ENCODE measurements around the gene MTAP.

DNA sequence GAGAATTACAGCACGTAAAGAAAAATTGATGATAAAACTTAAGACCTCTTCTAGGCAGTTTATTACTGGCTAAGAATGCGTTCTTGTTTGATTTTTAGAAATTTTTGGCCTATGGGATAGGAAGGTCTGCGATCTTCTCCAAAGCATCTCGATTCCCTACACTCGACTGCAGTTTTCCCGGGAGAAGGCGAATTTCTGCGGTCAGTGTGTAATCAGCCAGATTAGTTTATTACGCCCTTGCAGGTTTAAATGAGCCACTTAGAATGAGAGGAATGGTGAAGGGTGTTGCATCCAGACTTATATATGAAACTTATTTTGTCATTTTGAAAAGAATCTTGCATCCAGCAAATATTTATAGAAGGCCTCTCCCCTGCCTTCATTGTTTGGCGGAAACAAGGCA lies 1.2 kb downstream of the MTAP start:
- TF ChIP-seq ZNF324 (tag by site-specific recombination; IDR thresholded peaks at IDR 0.05) (no peak), CTCF (tag by site-specific recombination; IDR thresholded peaks at IDR 0.05) (no peak), KLF1 (tag by site-specific recombination; IDR thresholded peaks at IDR 0.05) (no peak), PBX3 (CRISPR knock-in tag; IDR thresholded peaks at IDR 0.05) (no peak), PATZ1 (tag by site-specific recombination; IDR thresholded peaks at IDR 0.05) (no peak), YY1 (tag by site-specific recombination; IDR thresholded peaks at IDR 0.05) (no peak), ZNF366 (tag by site-specific recombination; conservative IDR thresholded peaks at IDR 0.05) (no peak), ZIC2 (tag by site-specific recombination; IDR thresholded peaks at IDR 0.05) (no peak), ZNF660 (tag by site-specific recombination; IDR thresholded peaks at IDR 0.05) (no peak), ZNF221 (tag by site-specific recombination; IDR thresholded peaks at IDR 0.05; ENCODE audit: borderline replicate concordance) (no peak)
- TF ChIP-seq, protein P1, sequence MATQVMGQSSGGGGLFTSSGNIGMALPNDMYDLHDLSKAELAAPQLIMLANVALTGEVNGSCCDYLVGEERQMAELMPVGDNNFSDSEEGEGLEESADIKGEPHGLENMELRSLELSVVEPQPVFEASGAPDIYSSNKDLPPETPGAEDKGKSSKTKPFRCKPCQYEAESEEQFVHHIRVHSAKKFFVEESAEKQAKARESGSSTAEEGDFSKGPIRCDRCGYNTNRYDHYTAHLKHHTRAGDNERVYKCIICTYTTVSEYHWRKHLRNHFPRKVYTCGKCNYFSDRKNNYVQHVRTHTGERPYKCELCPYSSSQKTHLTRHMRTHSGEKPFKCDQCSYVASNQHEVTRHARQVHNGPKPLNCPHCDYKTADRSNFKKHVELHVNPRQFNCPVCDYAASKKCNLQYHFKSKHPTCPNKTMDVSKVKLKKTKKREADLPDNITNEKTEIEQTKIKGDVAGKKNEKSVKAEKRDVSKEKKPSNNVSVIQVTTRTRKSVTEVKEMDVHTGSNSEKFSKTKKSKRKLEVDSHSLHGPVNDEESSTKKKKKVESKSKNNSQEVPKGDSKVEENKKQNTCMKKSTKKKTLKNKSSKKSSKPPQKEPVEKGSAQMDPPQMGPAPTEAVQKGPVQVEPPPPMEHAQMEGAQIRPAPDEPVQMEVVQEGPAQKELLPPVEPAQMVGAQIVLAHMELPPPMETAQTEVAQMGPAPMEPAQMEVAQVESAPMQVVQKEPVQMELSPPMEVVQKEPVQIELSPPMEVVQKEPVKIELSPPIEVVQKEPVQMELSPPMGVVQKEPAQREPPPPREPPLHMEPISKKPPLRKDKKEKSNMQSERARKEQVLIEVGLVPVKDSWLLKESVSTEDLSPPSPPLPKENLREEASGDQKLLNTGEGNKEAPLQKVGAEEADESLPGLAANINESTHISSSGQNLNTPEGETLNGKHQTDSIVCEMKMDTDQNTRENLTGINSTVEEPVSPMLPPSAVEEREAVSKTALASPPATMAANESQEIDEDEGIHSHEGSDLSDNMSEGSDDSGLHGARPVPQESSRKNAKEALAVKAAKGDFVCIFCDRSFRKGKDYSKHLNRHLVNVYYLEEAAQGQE (tag by site-specific recombination; IDR thresholded peaks at IDR 0.05), result no peak
- TF ChIP-seq, protein P2, sequence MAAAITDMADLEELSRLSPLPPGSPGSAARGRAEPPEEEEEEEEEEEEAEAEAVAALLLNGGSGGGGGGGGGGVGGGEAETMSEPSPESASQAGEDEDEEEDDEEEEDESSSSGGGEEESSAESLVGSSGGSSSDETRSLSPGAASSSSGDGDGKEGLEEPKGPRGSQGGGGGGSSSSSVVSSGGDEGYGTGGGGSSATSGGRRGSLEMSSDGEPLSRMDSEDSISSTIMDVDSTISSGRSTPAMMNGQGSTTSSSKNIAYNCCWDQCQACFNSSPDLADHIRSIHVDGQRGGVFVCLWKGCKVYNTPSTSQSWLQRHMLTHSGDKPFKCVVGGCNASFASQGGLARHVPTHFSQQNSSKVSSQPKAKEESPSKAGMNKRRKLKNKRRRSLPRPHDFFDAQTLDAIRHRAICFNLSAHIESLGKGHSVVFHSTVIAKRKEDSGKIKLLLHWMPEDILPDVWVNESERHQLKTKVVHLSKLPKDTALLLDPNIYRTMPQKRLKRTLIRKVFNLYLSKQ (tag by site-specific recombination; IDR thresholded peaks at IDR 0.05; ENCODE audit: borderline replicate concordance), result no peak
